ENCODE measurements around the gene EFR3B.

DNA sequence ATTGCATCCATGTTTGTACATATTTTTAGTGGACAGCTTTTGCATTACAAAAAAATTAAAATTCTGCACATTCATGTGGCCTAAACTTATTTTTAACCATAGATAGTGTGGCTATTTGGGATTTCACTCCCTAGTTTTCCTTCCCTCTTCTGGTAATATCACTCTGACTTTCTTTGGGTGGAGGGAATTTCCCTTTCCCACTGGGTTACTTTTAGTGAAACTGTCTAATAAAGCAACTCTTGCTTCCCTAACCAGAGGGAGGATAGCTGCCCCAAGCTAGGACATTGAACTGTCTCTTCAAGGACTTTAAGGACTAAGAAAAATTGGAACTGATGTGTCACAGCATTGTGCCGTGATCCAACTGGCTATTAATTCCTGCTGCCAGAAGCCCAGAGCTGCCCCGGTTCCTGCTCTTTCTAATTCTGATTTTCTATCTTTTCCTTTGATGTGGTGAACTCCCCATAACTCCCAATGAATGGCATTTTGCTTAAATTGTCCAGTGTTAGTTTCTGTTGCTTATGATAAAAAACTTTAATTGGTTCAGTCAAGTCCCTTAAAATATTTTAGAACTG is 20.0 kb upstream of the EFR3B start:
- TF ChIP-seq, protein P1, sequence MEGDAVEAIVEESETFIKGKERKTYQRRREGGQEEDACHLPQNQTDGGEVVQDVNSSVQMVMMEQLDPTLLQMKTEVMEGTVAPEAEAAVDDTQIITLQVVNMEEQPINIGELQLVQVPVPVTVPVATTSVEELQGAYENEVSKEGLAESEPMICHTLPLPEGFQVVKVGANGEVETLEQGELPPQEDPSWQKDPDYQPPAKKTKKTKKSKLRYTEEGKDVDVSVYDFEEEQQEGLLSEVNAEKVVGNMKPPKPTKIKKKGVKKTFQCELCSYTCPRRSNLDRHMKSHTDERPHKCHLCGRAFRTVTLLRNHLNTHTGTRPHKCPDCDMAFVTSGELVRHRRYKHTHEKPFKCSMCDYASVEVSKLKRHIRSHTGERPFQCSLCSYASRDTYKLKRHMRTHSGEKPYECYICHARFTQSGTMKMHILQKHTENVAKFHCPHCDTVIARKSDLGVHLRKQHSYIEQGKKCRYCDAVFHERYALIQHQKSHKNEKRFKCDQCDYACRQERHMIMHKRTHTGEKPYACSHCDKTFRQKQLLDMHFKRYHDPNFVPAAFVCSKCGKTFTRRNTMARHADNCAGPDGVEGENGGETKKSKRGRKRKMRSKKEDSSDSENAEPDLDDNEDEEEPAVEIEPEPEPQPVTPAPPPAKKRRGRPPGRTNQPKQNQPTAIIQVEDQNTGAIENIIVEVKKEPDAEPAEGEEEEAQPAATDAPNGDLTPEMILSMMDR (IDR thresholded peaks at IDR 0.05; ENCODE audit: low read depth, low read length), result no peak
- TF ChIP-seq POLR2A (IDR thresholded peaks at IDR 0.05; ENCODE audit: extremely low read depth, insufficient read length), result no peak
- TF ChIP-seq MYC (IDR thresholded peaks at IDR 0.05; ENCODE audit: low read depth, low read length), result no peak
- TF ChIP-seq, protein P2, sequence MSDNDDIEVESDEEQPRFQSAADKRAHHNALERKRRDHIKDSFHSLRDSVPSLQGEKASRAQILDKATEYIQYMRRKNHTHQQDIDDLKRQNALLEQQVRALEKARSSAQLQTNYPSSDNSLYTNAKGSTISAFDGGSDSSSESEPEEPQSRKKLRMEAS (IDR thresholded peaks at IDR 0.05; ENCODE audit: low read depth, low read length), result no peak

Measured in NB4 (cell line).